Measurements from ENCODE around the gene IGF1R. TPM values are rescaled to one million over a fixed set of nuclear protein-coding genes. Genes with fewer than 3 reads are reported as not detected.

The IGF1R gene
- total RNA-seq, 1 experiment from 2014 or later: 51.6 TPM

DNA sequence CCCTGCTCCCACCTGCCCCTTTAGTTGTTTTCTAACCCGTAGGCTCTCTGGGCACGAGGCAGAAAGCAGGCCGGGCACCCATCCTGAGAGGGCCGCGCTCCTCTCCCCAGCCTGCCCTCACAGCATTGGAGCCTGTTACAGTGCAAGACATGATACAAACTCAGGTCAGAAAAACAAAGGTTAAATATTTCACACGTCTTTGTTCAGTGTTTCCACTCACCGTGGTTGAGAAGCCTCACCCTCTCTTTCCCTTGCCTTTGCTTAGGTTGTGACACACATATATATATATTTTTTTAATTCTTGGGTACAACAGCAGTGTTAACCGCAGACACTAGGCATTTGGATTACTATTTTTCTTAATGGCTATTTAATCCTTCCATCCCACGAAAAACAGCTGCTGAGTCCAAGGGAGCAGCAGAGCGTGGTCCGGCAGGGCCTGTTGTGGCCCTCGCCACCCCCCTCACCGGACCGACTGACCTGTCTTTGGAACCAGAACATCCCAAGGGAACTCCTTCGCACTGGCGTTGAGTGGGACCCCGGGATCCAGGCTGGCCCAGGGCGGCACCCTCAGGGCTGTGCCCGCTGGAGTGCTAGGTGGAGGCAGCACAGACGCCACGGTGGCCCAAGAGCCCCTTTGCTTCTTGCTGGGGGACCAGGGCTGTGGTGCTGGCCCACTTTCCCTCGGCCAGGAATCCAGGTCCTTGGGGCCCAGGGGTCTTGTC is 310.7 kb downstream of the IGF1R start:
- no peak overlapping the region for H3K4me3 ChIP-seq (ENCODE audit: low read depth, low read length)
- Mint-ChIP-seq H3K9me3 (ENCODE audit: unreplicated experiment) (peaks cover 12% of the 10 kb centered on the region), H3K36me3 (ENCODE audit: insufficient read depth, unreplicated experiment) (peaks cover 49% of the 10 kb centered on the region), H3K27me3 (ENCODE audit: insufficient read depth, unreplicated experiment) (no peaks in the 10 kb centered on the region), H3K4me3 (ENCODE audit: unreplicated experiment) (no peak overlapping the region), H3K27ac (ENCODE audit: unreplicated experiment) (no peak overlapping the region), H3K4me1 (ENCODE audit: low read depth, unreplicated experiment) (no peaks in the 10 kb centered on the region)
- H3K9me3 ChIP-seq: no peaks in the 10 kb centered on the region
- no peaks in the 10 kb centered on the region for H3K27me3 ChIP-seq (replicated peaks; ENCODE audit: control insufficient read depth, insufficient read depth, low read length)
- H3K4me1 ChIP-seq: no peaks in the 10 kb centered on the region
- intact Hi-C loops (cut with micrococcal nuclease; ENCODE audit: unreplicated experiment): no loop called here
- H3K36me3 ChIP-seq (ENCODE audit: control insufficient read depth, insufficient read depth, low read length): no peaks in the 10 kb centered on the region; the same call in 1 of the 2 replicates
- no TSS peak for BruUV-seq (replicated peaks)
- CTCF ChIA-PET: no interaction called here
- POLR2A ChIA-PET: no interaction called here
- DNase-seq: no peak
- TF ChIP-seq, protein P1, sequence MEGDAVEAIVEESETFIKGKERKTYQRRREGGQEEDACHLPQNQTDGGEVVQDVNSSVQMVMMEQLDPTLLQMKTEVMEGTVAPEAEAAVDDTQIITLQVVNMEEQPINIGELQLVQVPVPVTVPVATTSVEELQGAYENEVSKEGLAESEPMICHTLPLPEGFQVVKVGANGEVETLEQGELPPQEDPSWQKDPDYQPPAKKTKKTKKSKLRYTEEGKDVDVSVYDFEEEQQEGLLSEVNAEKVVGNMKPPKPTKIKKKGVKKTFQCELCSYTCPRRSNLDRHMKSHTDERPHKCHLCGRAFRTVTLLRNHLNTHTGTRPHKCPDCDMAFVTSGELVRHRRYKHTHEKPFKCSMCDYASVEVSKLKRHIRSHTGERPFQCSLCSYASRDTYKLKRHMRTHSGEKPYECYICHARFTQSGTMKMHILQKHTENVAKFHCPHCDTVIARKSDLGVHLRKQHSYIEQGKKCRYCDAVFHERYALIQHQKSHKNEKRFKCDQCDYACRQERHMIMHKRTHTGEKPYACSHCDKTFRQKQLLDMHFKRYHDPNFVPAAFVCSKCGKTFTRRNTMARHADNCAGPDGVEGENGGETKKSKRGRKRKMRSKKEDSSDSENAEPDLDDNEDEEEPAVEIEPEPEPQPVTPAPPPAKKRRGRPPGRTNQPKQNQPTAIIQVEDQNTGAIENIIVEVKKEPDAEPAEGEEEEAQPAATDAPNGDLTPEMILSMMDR (IDR thresholded peaks at IDR 0.05; ENCODE audit: insufficient read depth in 1 of 2, low read depth in 1 of 2, low read length in 1 of 2, severe bottlenecking in 1 of 2, unreplicated experiment in 1 of 2): no peak

DNA sequence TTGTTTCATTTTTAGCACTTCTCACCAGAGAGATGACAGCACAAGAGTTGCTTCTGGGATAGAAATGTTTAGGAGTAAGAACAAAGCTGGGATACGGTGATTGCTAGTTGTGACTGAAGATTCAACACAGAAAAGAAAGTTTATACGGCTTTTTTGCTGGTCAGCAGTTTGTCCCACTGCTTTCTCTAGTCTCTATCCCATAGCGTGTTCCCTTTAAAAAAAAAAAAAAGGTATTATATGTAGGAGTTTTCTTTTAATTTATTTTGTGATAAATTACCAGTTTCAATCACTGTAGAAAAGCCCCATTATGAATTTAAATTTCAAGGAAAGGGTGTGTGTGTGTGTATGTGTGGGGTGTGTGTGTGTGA is 311.3 kb downstream of the IGF1R start:
- Mint-ChIP-seq H3K4me1 (ENCODE audit: low read depth, unreplicated experiment) (no peaks in the 10 kb centered on the region), H3K27ac (ENCODE audit: unreplicated experiment) (no peak overlapping the region), H3K36me3 (ENCODE audit: insufficient read depth, unreplicated experiment) (peaks cover 49% of the 10 kb centered on the region), H3K9me3 (ENCODE audit: unreplicated experiment) (peaks cover 12% of the 10 kb centered on the region), H3K4me3 (ENCODE audit: unreplicated experiment) (no peak overlapping the region), H3K27me3 (ENCODE audit: insufficient read depth, unreplicated experiment) (no peaks in the 10 kb centered on the region)
- H3K9me3 ChIP-seq: no peaks in the 10 kb centered on the region
- H3K4me3 ChIP-seq (ENCODE audit: low read depth, low read length): no peak overlapping the region
- no peaks in the 10 kb centered on the region for H3K4me1 ChIP-seq
- ChIA-PET POLR2A (no interaction called here), CTCF (no interaction called here)
- H3K36me3 ChIP-seq (ENCODE audit: control insufficient read depth, insufficient read depth, low read length): no peaks in the 10 kb centered on the region; the same call in 1 of the 2 replicates
- TF ChIP-seq, protein P1 (IDR thresholded peaks at IDR 0.05; ENCODE audit: insufficient read depth in 1 of 2, low read depth in 1 of 2, low read length in 1 of 2, severe bottlenecking in 1 of 2, unreplicated experiment in 1 of 2): no peak
- intact Hi-C loops (cut with micrococcal nuclease; ENCODE audit: unreplicated experiment): no loop called here
- no TSS peak for BruUV-seq (replicated peaks)
- H3K27me3 ChIP-seq (replicated peaks; ENCODE audit: control insufficient read depth, insufficient read depth, low read length): no peaks in the 10 kb centered on the region
- DNase-seq: no peak

DNA sequence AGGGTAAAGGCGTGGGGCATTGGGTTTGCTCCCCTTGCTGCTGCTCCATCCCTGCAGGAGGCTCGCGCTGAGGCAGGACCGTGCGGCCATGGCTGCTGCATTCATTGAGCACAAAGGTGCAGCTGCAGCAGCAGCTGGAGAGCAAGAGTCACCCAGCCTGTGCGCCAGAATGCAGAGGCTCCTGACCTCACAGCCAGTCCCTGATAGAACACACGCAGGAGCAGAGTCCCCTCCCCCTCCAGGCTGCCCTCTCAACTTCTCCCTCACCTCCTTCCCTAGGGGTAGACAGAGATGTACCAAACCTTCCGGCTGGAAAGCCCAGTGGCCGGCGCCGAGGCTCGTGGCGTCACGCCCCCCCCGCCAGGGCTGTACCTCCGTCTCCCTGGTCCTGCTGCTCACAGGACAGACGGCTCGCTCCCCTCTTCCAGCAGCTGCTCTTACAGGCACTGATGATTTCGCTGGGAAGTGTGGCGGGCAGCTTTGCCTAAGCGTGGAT is 312.3 kb downstream of the IGF1R start:
- no peak for DNase-seq
- ChIA-PET CTCF (no interaction called here), POLR2A (no interaction called here)
- no peaks in the 10 kb centered on the region for H3K9me3 ChIP-seq
- Mint-ChIP-seq H3K27me3 (ENCODE audit: insufficient read depth, unreplicated experiment) (no peaks in the 10 kb centered on the region), H3K4me1 (ENCODE audit: low read depth, unreplicated experiment) (no peaks in the 10 kb centered on the region), H3K27ac (ENCODE audit: unreplicated experiment) (no peak overlapping the region), H3K4me3 (ENCODE audit: unreplicated experiment) (no peak overlapping the region), H3K36me3 (ENCODE audit: insufficient read depth, unreplicated experiment) (peaks cover 49% of the 10 kb centered on the region), H3K9me3 (ENCODE audit: unreplicated experiment) (peaks cover 12% of the 10 kb centered on the region)
- no peaks in the 10 kb centered on the region; the same call in 1 of the 2 replicates for H3K36me3 ChIP-seq (ENCODE audit: control insufficient read depth, insufficient read depth, low read length)
- TF ChIP-seq, protein P1 (IDR thresholded peaks at IDR 0.05; ENCODE audit: insufficient read depth in 1 of 2, low read depth in 1 of 2, low read length in 1 of 2, severe bottlenecking in 1 of 2, unreplicated experiment in 1 of 2): no peak
- no TSS peak for BruUV-seq (replicated peaks)
- H3K27me3 ChIP-seq (replicated peaks; ENCODE audit: control insufficient read depth, insufficient read depth, low read length): no peaks in the 10 kb centered on the region
- no peak overlapping the region for H3K4me3 ChIP-seq (ENCODE audit: low read depth, low read length)
- no peaks in the 10 kb centered on the region for H3K4me1 ChIP-seq
- intact Hi-C loops (cut with micrococcal nuclease; ENCODE audit: unreplicated experiment): no loop called here

Measured in Caco-2 (cell line).